HCT116 (cell line): ENCODE measurements around the gene ZBTB34. TPM values are rescaled to one million over a fixed set of nuclear protein-coding genes. Genes with fewer than 3 reads are reported as not detected.

Source experiments
- ATAC-seq: fragments of 200-7000 bp; cut with Tn5 transposase; 2 replicates; pipeline ENCODE4 v1.9.1; 2020; ENCODE audit warnings: mild to moderate bottlenecking, moderate library complexity
- BruUV-seq: library from RNA; stranded (reverse); fragments of 400-500 nt; replicated peaks from 2 replicates; lab custom pipeline; 2021; lab: Mats Ljungman, UMichigan
- CTCF ChIA-PET: fragments of 300-600 bp; sonication (Branson Sonifier 250); formaldehyde crosslinking; loops from one replicate; lab custom pipeline; 2021; ENCODE audit warnings: antibody characterized with exemption; lab: Charles Lee
- POLR2A ChIA-PET: fragments of 300-600, 350-600 bp; sonication (Branson Sonifier 250); formaldehyde crosslinking; loops from one replicate; lab custom pipeline; 2021; ENCODE audit warnings: antibody characterized with exemption; lab: Charles Lee
- RAD21 ChIA-PET, 2 experiments: fragments of 300-600 bp; sonication (Branson Sonifier 250); formaldehyde crosslinking; loops; one replicate each; lab custom pipeline; 2023; ENCODE audit warnings: low total read pairs in 2 of 2; ENCODE audit not compliant: uncharacterized antibody in 2 of 2, unreplicated experiment in 2 of 2, low non-redundant PET in 1 of 2; lab: Charles Lee
- DNase-seq: peaks from one replicate; pipeline ENCODE4 v3.0.0-alpha.2; 2010; ENCODE audit warnings: low read depth, low spot score
- H2AFZ ChIP-seq: fragments of 200-600 bp; shearing (Covaris generic), sonication (generic); 2 replicates; pipeline ENCODE4 v1.6.1; 2017; ENCODE audit warnings: low read depth, mixed run types, mixed read lengths, antibody characterized with exemption, low read length; ENCODE audit not compliant: poor library complexity, severe bottlenecking
- H3K27ac ChIP-seq: 2 replicates; pipeline ENCODE4 v1.5.1; 2012; ENCODE audit warnings: low read depth, low read length
- H3K27me3 ChIP-seq: fragments of 200-600 bp; sonication (generic); 2 replicates; pipeline ENCODE4 v1.6.1; 2016; ENCODE audit warnings: mixed run types, low read length, mixed read lengths; ENCODE audit not compliant: insufficient read depth
- H3K36me3 ChIP-seq, 2 experiments: fragments of 200-500 bp in 1 of 2; fragments of 200-600 bp in 1 of 2; sonication (Bioruptor generic) in 1 of 2; sonication (generic) in 1 of 2; 2 replicates each; pipeline versions ENCODE4 v1.5.1 to v1.6.1; 2014 to 2016; ENCODE audit warnings: low read length in 2 of 2, inconsistent platforms in 1 of 2, mixed read lengths in 1 of 2, mixed run types in 1 of 2; ENCODE audit not compliant: insufficient read depth in 2 of 2, control insufficient read depth in 1 of 2
- H3K4me1 ChIP-seq, 2 experiments: fragments of 200-600 bp in 1 of 2; sonication (generic) in 1 of 2; 2 replicates each; pipeline versions ENCODE4 v1.5.1 to v1.6.1; 2012 to 2017; ENCODE audit warnings: low read length in 2 of 2, inconsistent platforms in 1 of 2, mild to moderate bottlenecking in 1 of 2, mixed read lengths in 1 of 2, mixed run types in 1 of 2, moderate library complexity in 1 of 2; ENCODE audit not compliant: insufficient read depth in 2 of 2, control insufficient read depth in 1 of 2
- H3K4me2 ChIP-seq: fragments of 200-600 bp; sonication (generic); 2 replicates; pipeline ENCODE4 v1.6.1; 2017; ENCODE audit warnings: mixed run types, low read length, mixed read lengths
- H3K4me3 ChIP-seq, 2 experiments: fragments of 200-600 bp in 1 of 2; sonication (generic) in 1 of 2; replicated peaks in 1 of 2; 2 replicates each; pipeline ENCODE4 v1.5.1; 2011 to 2016; ENCODE audit warnings: low read length in 2 of 2, control low read depth in 1 of 2, low read depth in 1 of 2, mild to moderate bottlenecking in 1 of 2, mixed read lengths in 1 of 2, mixed run types in 1 of 2
- H3K79me2 ChIP-seq: fragments of 200-600 bp; sonication (generic); 2 replicates; pipeline ENCODE4 v1.6.1; 2017; ENCODE audit warnings: mild to moderate bottlenecking, mixed run types, low read length, moderate library complexity, mixed read lengths; ENCODE audit not compliant: insufficient read depth
- H3K9ac ChIP-seq: fragments of 200-600 bp; sonication (generic); 2 replicates; pipeline ENCODE4 v1.6.1; 2016; ENCODE audit warnings: low read length, mixed read lengths
- H3K9me2 ChIP-seq: fragments of 200-600 bp; sonication (generic), shearing (Covaris generic); 2 replicates; pipeline ENCODE4 v1.6.1; 2017; ENCODE audit warnings: mixed run types, mild to moderate bottlenecking, moderate library complexity; ENCODE audit not compliant: insufficient read depth
- H3K9me3 ChIP-seq, 2 experiments: fragments of 200-500 bp in 1 of 2; fragments of 200-600 bp in 1 of 2; sonication (Bioruptor generic) in 1 of 2; sonication (generic) in 1 of 2; 2 replicates each; pipeline ENCODE4 v1.6.1; 2014 to 2017; ENCODE audit warnings: low read length in 2 of 2, mixed read lengths in 2 of 2, inconsistent platforms in 1 of 2, low read depth in 1 of 2, mild to moderate bottlenecking in 1 of 2, mixed run types in 1 of 2, moderate library complexity in 1 of 2; ENCODE audit not compliant: control insufficient read depth in 1 of 2, insufficient read depth in 1 of 2
- H4K20me1 ChIP-seq: fragments of 200-600 bp; sonication (generic), shearing (Covaris generic); 2 replicates; pipeline ENCODE4 v1.6.1; 2017; ENCODE audit warnings: mixed run types, mild to moderate bottlenecking, moderate library complexity; ENCODE audit not compliant: insufficient read depth
- CBX3 ChIP-seq: IDR thresholded peaks from 2 replicates; pipeline ENCODE4 v1.6.1; 2012; ENCODE audit warnings: low read depth
- EGR1 ChIP-seq: IDR thresholded peaks from 2 replicates; pipeline ENCODE4 v1.6.1; 2012; ENCODE audit warnings: low read depth
- ELF1 ChIP-seq: IDR thresholded peaks from 2 replicates; pipeline ENCODE4 v1.6.1; 2012; ENCODE audit warnings: low read depth, borderline replicate concordance
- EZH2 ChIP-seq: fragments of 200-600 bp; sonication (generic); IDR thresholded peaks from 2 replicates; pipeline ENCODE4 v1.6.1; 2017; ENCODE audit warnings: antibody characterized with exemption, mixed run types
- FOSL1 ChIP-seq: IDR thresholded peaks from 2 replicates; pipeline ENCODE4 v1.6.1; 2012; ENCODE audit warnings: low read depth
- POLR2A ChIP-seq: IDR thresholded peaks from 2 replicates; pipeline ENCODE4 v1.7.0; 2011; ENCODE audit warnings: borderline replicate concordance; ENCODE audit not compliant: insufficient read depth, insufficient read length; ENCODE audit errors: extremely low read depth
- SIN3A ChIP-seq: IDR thresholded peaks from 2 replicates; pipeline ENCODE4 v1.6.1; 2012; ENCODE audit warnings: low read depth
- SP1 ChIP-seq: IDR thresholded peaks from 2 replicates; pipeline ENCODE4 v1.6.1; 2012; ENCODE audit warnings: low read depth
- SRF ChIP-seq: IDR thresholded peaks from 2 replicates; pipeline ENCODE4 v1.6.1; 2012; ENCODE audit warnings: low read depth
- TCF7L2 ChIP-seq: IDR thresholded peaks from 2 replicates; pipeline ENCODE4 v1.7.0; 2011; ENCODE audit warnings: borderline replicate concordance, inconsistent platforms; ENCODE audit not compliant: insufficient read depth, insufficient read length; ENCODE audit errors: extremely low read depth
- ZFX ChIP-seq: fragments of 450-650 bp; IDR thresholded peaks from 2 replicates; pipeline ENCODE4 v1.6.1; 2017
- ZNF274 ChIP-seq: fragments of 200-500 bp; sonication (Bioruptor generic); IDR thresholded peaks from 2 replicates; pipeline ENCODE4 v1.6.1; 2014; ENCODE audit warnings: mild to moderate bottlenecking, low read depth, low read length, inconsistent platforms
- intact Hi-C: fragments of 100-400 bp; cut with micrococcal nuclease; formaldehyde crosslinking; loops from 2 replicates; pipeline ENCODE4 v1.10.0; 2022
- total RNA-seq: library from RNA; stranded (reverse); gene quantifications from one replicate; pipeline ENCODE4 v1.2.1, GENCODE V29; 2021; ENCODE audit not compliant: unreplicated experiment
- TF ChIP-seq, protein P1 (sequence below): IDR thresholded peaks from 2 replicates; pipeline ENCODE4 v1.6.1; 2012
- TF ChIP-seq, protein P2 (sequence below), 3 experiments: fragments of 200-600 bp in 1 of 3; sonication (generic) in 1 of 3; IDR thresholded peaks in 2 of 3; conservative IDR thresholded peaks in 1 of 3; 2 replicates each; pipeline ENCODE4 v1.5.1; 2012 to 2017; ENCODE audit warnings: low read depth in 2 of 3, low read length in 2 of 3, antibody characterized with exemption in 1 of 3, borderline replicate concordance in 1 of 3, control low read depth in 1 of 3, mild to moderate bottlenecking in 1 of 3, mixed read lengths in 1 of 3, mixed run types in 1 of 3, moderate library complexity in 1 of 3; ENCODE audit not compliant: insufficient read depth in 1 of 3
- TF ChIP-seq, protein P3 (sequence below): IDR thresholded peaks from 2 replicates; pipeline ENCODE4 v1.6.1; 2011; ENCODE audit warnings: mild to moderate bottlenecking, low read length, moderate library complexity; ENCODE audit not compliant: insufficient replicate concordance; ENCODE audit errors: extremely low read depth
- TF ChIP-seq, protein P4 (sequence below): IDR thresholded peaks from 2 replicates; pipeline ENCODE4 v1.6.1; 2012; ENCODE audit warnings: low read depth

The ZBTB34 gene
- total RNA-seq, 1 experiment from 2014 or later = 5.6 TPM

DNA sequence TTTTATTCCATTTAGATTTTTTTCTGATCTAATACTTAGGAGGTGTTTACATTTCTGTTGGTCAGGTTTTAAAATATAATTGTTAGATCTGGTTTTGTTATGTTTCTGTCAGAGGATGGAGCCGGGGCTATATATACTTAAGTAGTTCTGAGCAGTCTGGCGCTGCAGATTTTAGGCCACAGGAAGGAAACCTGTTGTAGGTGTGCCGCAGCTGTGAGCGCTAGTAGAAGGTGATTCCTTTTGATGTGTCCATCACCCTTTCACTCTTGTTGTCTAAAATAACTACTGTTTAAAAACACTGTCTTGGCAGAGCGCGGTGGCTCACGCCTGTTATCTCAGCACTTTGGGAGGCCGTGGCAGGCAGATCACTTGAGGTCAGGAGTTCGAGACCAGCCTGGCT is 17.0 kb downstream of the ZBTB34 start:
- CTCF ChIA-PET = no interaction called here
- RAD21 ChIA-PET = no interaction called here
- DNase-seq (no peak), ATAC-seq (no peak)
- Histone ChIP-seq H3K4me3 (no peak overlapping the region), H3K9ac (no peak overlapping the region), H4K20me1 (no peaks in the 10 kb centered on the region), H3K27me3 (no peaks in the 10 kb centered on the region), H2AFZ (no peak overlapping the region), H3K27ac (no peak overlapping the region)
- no TSS peak for BruUV-seq
- intact Hi-C loops = no loop called here
- TF ChIP-seq, protein P1, sequence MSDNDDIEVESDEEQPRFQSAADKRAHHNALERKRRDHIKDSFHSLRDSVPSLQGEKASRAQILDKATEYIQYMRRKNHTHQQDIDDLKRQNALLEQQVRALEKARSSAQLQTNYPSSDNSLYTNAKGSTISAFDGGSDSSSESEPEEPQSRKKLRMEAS = no peak
- TF ChIP-seq, protein P2, sequence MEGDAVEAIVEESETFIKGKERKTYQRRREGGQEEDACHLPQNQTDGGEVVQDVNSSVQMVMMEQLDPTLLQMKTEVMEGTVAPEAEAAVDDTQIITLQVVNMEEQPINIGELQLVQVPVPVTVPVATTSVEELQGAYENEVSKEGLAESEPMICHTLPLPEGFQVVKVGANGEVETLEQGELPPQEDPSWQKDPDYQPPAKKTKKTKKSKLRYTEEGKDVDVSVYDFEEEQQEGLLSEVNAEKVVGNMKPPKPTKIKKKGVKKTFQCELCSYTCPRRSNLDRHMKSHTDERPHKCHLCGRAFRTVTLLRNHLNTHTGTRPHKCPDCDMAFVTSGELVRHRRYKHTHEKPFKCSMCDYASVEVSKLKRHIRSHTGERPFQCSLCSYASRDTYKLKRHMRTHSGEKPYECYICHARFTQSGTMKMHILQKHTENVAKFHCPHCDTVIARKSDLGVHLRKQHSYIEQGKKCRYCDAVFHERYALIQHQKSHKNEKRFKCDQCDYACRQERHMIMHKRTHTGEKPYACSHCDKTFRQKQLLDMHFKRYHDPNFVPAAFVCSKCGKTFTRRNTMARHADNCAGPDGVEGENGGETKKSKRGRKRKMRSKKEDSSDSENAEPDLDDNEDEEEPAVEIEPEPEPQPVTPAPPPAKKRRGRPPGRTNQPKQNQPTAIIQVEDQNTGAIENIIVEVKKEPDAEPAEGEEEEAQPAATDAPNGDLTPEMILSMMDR (IDR thresholded peaks at IDR 0.05 in 2 of 3, conservative IDR thresholded peaks at IDR 0.05 in 1 of 3; ENCODE audit: borderline replicate concordance in 1 of 3, insufficient read depth in 1 of 3, low read depth in 2 of 3, low read length in 2 of 3) = no peak
- TF ChIP-seq EGR1 (no peak), TCF7L2 (no peak), ELF1 (no peak), ZNF274 (no peak), SP1 (no peak), FOSL1 (no peak), POLR2A (no peak), SIN3A (no peak), EZH2 (no peak), SRF (no peak), CBX3 (no peak), ZFX (no peak)
- TF ChIP-seq, protein P3, sequence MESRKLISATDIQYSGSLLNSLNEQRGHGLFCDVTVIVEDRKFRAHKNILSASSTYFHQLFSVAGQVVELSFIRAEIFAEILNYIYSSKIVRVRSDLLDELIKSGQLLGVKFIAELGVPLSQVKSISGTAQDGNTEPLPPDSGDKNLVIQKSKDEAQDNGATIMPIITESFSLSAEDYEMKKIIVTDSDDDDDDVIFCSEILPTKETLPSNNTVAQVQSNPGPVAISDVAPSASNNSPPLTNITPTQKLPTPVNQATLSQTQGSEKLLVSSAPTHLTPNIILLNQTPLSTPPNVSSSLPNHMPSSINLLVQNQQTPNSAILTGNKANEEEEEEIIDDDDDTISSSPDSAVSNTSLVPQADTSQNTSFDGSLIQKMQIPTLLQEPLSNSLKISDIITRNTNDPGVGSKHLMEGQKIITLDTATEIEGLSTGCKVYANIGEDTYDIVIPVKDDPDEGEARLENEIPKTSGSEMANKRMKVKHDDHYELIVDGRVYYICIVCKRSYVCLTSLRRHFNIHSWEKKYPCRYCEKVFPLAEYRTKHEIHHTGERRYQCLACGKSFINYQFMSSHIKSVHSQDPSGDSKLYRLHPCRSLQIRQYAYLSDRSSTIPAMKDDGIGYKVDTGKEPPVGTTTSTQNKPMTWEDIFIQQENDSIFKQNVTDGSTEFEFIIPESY = no peak
- TF ChIP-seq, protein P4, sequence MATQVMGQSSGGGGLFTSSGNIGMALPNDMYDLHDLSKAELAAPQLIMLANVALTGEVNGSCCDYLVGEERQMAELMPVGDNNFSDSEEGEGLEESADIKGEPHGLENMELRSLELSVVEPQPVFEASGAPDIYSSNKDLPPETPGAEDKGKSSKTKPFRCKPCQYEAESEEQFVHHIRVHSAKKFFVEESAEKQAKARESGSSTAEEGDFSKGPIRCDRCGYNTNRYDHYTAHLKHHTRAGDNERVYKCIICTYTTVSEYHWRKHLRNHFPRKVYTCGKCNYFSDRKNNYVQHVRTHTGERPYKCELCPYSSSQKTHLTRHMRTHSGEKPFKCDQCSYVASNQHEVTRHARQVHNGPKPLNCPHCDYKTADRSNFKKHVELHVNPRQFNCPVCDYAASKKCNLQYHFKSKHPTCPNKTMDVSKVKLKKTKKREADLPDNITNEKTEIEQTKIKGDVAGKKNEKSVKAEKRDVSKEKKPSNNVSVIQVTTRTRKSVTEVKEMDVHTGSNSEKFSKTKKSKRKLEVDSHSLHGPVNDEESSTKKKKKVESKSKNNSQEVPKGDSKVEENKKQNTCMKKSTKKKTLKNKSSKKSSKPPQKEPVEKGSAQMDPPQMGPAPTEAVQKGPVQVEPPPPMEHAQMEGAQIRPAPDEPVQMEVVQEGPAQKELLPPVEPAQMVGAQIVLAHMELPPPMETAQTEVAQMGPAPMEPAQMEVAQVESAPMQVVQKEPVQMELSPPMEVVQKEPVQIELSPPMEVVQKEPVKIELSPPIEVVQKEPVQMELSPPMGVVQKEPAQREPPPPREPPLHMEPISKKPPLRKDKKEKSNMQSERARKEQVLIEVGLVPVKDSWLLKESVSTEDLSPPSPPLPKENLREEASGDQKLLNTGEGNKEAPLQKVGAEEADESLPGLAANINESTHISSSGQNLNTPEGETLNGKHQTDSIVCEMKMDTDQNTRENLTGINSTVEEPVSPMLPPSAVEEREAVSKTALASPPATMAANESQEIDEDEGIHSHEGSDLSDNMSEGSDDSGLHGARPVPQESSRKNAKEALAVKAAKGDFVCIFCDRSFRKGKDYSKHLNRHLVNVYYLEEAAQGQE = no peak
- TF ChIP-seq, all 23 proteins: peak for 0
- Histone ChIP-seq H3K9me2 (no peaks in the 10 kb centered on the region), H3K36me3 (peaks cover 3 to 8% of the 10 kb centered on the region in 2 experiments; a peak in 2 of 4 replicates), H3K9me3 (no peaks in the 10 kb centered on the region), H3K4me1 (no peaks in the 10 kb centered on the region), H3K79me2 (peaks cover 25% of the 10 kb centered on the region), H3K4me2 (no peak overlapping the region)
- POLR2A ChIA-PET = no interaction called here
